Small intestine (tissue), 7 donors: ENCODE data around the gene MRPS9. TPM values are rescaled to one million over a fixed set of nuclear protein-coding genes. Genes with fewer than 3 reads are reported as not detected.

ENCODE experiments used
- DNase-seq, 2 donors: peaks; one replicate each; pipeline versions ENCODE4 v3.0.0 to v3.0.0-alpha.2; 2013
- FAIRE-seq: peaks from 2 replicates; lab custom pipeline; 2012; peaks lifted over from hg19 to GRCh38; lab: Jason Lieb, UNC
- H3K27ac ChIP-seq, 3 donors: one replicate each; pipeline ENCODE4 v1.5.1; 2013; ENCODE audit warnings: low read length in 2 of 3, mild to moderate bottlenecking in 2 of 3, control low read depth in 1 of 3, inconsistent platforms in 1 of 3, low read depth in 1 of 3, moderate library complexity in 1 of 3
- H3K27me3 ChIP-seq, 3 donors: one replicate each; pipeline ENCODE4 v1.6.1; 2013; ENCODE audit warnings: low read length in 3 of 3, inconsistent platforms in 1 of 3; ENCODE audit not compliant: control insufficient read depth in 3 of 3, insufficient read depth in 3 of 3
- H3K36me3 ChIP-seq, 3 donors: one replicate each; pipeline ENCODE4 v1.6.1; 2013; ENCODE audit warnings: low read length in 3 of 3, inconsistent platforms in 1 of 3, low read depth in 1 of 3, mild to moderate bottlenecking in 1 of 3, moderate library complexity in 1 of 3; ENCODE audit not compliant: control insufficient read depth in 3 of 3, insufficient read depth in 2 of 3
- H3K4me1 ChIP-seq, 3 donors: one replicate each; pipeline ENCODE4 v1.6.1; 2013; ENCODE audit warnings: low read length in 2 of 3, inconsistent platforms in 1 of 3, low read depth in 1 of 3, mild to moderate bottlenecking in 1 of 3, moderate library complexity in 1 of 3; ENCODE audit not compliant: control insufficient read depth in 3 of 3, insufficient read depth in 2 of 3
- H3K4me3 ChIP-seq, 3 donors: one replicate each; pipeline ENCODE4 v1.5.1; 2013; ENCODE audit warnings: low read length in 3 of 3, control low read depth in 1 of 3, inconsistent platforms in 1 of 3, low read depth in 1 of 3, mild to moderate bottlenecking in 1 of 3, moderate library complexity in 1 of 3
- H3K9me3 ChIP-seq, 2 donors: one replicate each; pipeline ENCODE4 v1.6.1; 2013; ENCODE audit warnings: low read depth in 1 of 2, low read length in 1 of 2; ENCODE audit not compliant: control insufficient read depth in 2 of 2, insufficient read depth in 1 of 2
- WGBS, 3 donors: extraction: QIAGEN DNeasy Blood & Tissue Kit; methylation state at CpG; one replicate each; pipeline ENCODE4 v1.1.7; 2013; 5-methylcytosine and 5-hydroxymethylcytosine counted together
- polyA plus RNA-seq, 4 donors: library from polyadenylated mRNA; stranded (reverse) in 3 of 4; unstranded in 1 of 4; fragments of 200-250 nt in 3 of 4; fragments of 120-200 nt in 1 of 4; gene quantifications; one replicate each; pipeline versions ENCODE4 v1.2.1 to v1.2.3, GENCODE V29; 2013
- donor health status: healthy with polysubstance abuse.
- donor health status: control.
- donor health status: control.
- donor health status: Bipolar disorder and iron deficiency.
- donor health status: healthy.

The MRPS9 gene
- polyA plus RNA-seq, 4 donors, result 22.7 to 44.1 (median 28.4) TPM

GRCh38 chr2:105070010-105070865 is 32.4 kb downstream of the MRPS9 start:
- no peak overlapping the region for H3K27ac ChIP-seq
- no peak for FAIRE-seq

GRCh38 chr2:105071379-105071778 is 33.5 kb downstream of the MRPS9 start:
- H3K27me3 ChIP-seq, result no peaks in the 10 kb centered on the region
- peaks cover 0 to 2% (median 0%) of the 10 kb centered on the region in 3 donors for H3K4me1 ChIP-seq
- no peak for FAIRE-seq
- no peak overlapping the region for H3K27ac ChIP-seq
- 93 to 97% (median 93%) methylated on average over 4 of the region's 4 CpGs for WGBS, 3 donors
- H3K36me3 ChIP-seq, result peaks cover 0 to 5% (median 2%) of the 10 kb centered on the region in 3 donors
- H3K9me3 ChIP-seq, result no peaks in the 10 kb centered on the region
- H3K4me3 ChIP-seq, result no peak overlapping the region
- no peak for DNase-seq

More at GRCh38 chr2:105070010-105070865, 32.4 kb downstream of the MRPS9 start:
- peaks cover 0 to 5% (median 2%) of the 10 kb centered on the region in 3 donors for H3K36me3 ChIP-seq
- no peak overlapping the region for H3K4me3 ChIP-seq
- DNase-seq, result no peak
- peaks cover 0 to 2% (median 0%) of the 10 kb centered on the region in 3 donors for H3K4me1 ChIP-seq
- WGBS, 3 donors, result 70 to 76% (median 76%) methylated on average over 7 of the region's 7 CpGs
- H3K27me3 ChIP-seq, result no peaks in the 10 kb centered on the region
- no peaks in the 10 kb centered on the region for H3K9me3 ChIP-seq

GRCh38 chr2:105072039-105072438 is 34.2 kb downstream of the MRPS9 start:
- Histone ChIP-seq H3K4me3 (no peak overlapping the region), H3K27ac (no peak overlapping the region), H3K36me3 (peaks cover 0 to 3% (median 2%) of the 10 kb centered on the region in 3 donors), H3K4me1 (peaks cover 0 to 2% (median 0%) of the 10 kb centered on the region in 3 donors), H3K9me3 (no peaks in the 10 kb centered on the region), H3K27me3 (no peaks in the 10 kb centered on the region)
- WGBS, 3 donors, result 63 to 84% (median 71%) methylated on average over 2 of the region's 2 CpGs
- DNase-seq (no peak), FAIRE-seq (no peak)

GRCh38 chr2:105073591-105073990 is 35.7 kb downstream of the MRPS9 start:
- Histone ChIP-seq H3K9me3 (no peaks in the 10 kb centered on the region), H3K27me3 (no peaks in the 10 kb centered on the region), H3K36me3 (peaks cover 0 to 3% (median 2%) of the 10 kb centered on the region in 3 donors), H3K27ac (no peak overlapping the region), H3K4me1 (peaks cover 0 to 2% (median 0%) of the 10 kb centered on the region in 3 donors), H3K4me3 (no peak overlapping the region)
- DNase-seq (no peak), FAIRE-seq (no peak)
- 74 to 96% (median 88%) methylated on average over 4 of the region's 4 CpGs for WGBS, 3 donors

- 92 to 95% (median 95%) methylated on average over 3 of the region's 3 CpGs for WGBS, 3 donors
- no peak overlapping the region for H3K27ac ChIP-seq
- peaks cover 2 to 3% (median 2%) of the 10 kb centered on the region in 3 donors for H3K36me3 ChIP-seq
- no peak overlapping the region for H3K4me3 ChIP-seq
- DNase-seq, result no peak
- no peaks in the 10 kb centered on the region for H3K4me1 ChIP-seq
- no peaks in the 10 kb centered on the region for H3K27me3 ChIP-seq
- H3K9me3 ChIP-seq, result no peaks in the 10 kb centered on the region
- no peak for FAIRE-seq
Measured at GRCh38 chr2:105076121-105076520, 38.3 kb downstream of the MRPS9 start.

- Histone ChIP-seq H3K4me3 (no peak overlapping the region), H3K9me3 (no peaks in the 10 kb centered on the region), H3K4me1 (no peaks in the 10 kb centered on the region), H3K27ac (no peak overlapping the region), H3K36me3 (peaks cover 2 to 8% (median 2%) of the 10 kb centered on the region in 3 donors), H3K27me3 (no peaks in the 10 kb centered on the region)
- WGBS, 3 donors, result 91 to 95% (median 95%) methylated on average over 10 of the region's 10 CpGs
- no peak for FAIRE-seq
- no peak for DNase-seq
Measured at GRCh38 chr2:105078906-105079495, 41.1 kb downstream of the MRPS9 start.

GRCh38 chr2:105080461-105080860 is 42.6 kb downstream of the MRPS9 start:
- Histone ChIP-seq H3K4me1 (no peaks in the 10 kb centered on the region), H3K27ac (no peak overlapping the region), H3K36me3 (peaks cover 0 to 8% (median 2%) of the 10 kb centered on the region in 3 donors), H3K9me3 (no peaks in the 10 kb centered on the region), H3K27me3 (no peaks in the 10 kb centered on the region), H3K4me3 (no peak overlapping the region)
- DNase-seq (no peak), FAIRE-seq (no peak)

- no peak overlapping the region for H3K4me3 ChIP-seq
- H3K27ac ChIP-seq, result no peak overlapping the region
- H3K36me3 ChIP-seq, result peaks cover 0 to 8% (median 2%) of the 10 kb centered on the region in 3 donors
- no peaks in the 10 kb centered on the region for H3K9me3 ChIP-seq
- 86 to 89% (median 87%) methylated on average over 20 of the region's 20 CpGs for WGBS, 3 donors
- H3K4me1 ChIP-seq, result no peaks in the 10 kb centered on the region
- H3K27me3 ChIP-seq, result no peaks in the 10 kb centered on the region
- DNase-seq, result no peak
- no peak for FAIRE-seq
Measured at GRCh38 chr2:105081006-105081601, 43.2 kb downstream of the MRPS9 start.
